ENCODE results near the gene RHBDL3. TPM values are rescaled to one million over a fixed set of nuclear protein-coding genes. Genes with fewer than 3 reads are reported as not detected.

The RHBDL3 gene
- total RNA-seq, 2 experiments from 2014 or later = 0.15 TPM; not detected in 1

DNA sequence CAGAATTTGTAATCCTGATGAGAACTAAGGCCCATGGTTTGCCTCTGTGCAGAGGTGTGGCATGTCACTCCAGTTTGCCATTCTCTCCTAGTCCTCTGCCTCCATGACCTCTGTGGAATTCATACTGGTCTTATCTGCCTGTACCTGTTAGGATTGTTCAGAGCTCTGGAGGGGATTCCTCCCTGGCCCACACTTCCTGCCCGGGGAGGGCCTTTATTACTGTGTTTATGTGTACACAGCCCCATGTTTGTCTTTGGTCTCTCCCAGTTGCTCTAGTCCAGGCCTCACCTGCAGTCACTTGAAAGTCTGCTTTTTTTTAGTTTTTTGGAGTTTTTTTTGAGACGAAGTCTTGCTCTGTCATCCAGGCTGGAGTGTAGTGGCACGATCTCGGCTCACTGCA is 36.4 kb downstream of the RHBDL3 start:
- Histone ChIP-seq H3K79me2 (ENCODE audit: insufficient read depth, low read depth, low read length) (no peaks in the 10 kb centered on the region), H3K27ac (ENCODE audit: low read depth, low read length, poor library complexity, severe bottlenecking) (no peak overlapping the region), H3K4me3 (ENCODE audit: low read depth, low read length, poor library complexity, severe bottlenecking) (no peak overlapping the region), H4K20me1 (ENCODE audit: insufficient read depth, low read length) (no peaks in the 10 kb centered on the region), H3K9me2 (ENCODE audit: insufficient read depth, low read length) (no peaks in the 10 kb centered on the region), H3K36me3 (ENCODE audit: insufficient read depth, low read length) (no peaks in the 10 kb centered on the region), H2AFZ (ENCODE audit: low read length) (no peak overlapping the region), H3K9me3 (ENCODE audit: low read length) (no peaks in the 10 kb centered on the region), H3K4me1 (ENCODE audit: insufficient read depth, low read length, poor library complexity, severe bottlenecking) (no peaks in the 10 kb centered on the region), H3K4me2 (ENCODE audit: low read length) (no peak overlapping the region)
- BruUV-seq (replicated peaks) = no TSS peak
- TF ChIP-seq, protein P1, sequence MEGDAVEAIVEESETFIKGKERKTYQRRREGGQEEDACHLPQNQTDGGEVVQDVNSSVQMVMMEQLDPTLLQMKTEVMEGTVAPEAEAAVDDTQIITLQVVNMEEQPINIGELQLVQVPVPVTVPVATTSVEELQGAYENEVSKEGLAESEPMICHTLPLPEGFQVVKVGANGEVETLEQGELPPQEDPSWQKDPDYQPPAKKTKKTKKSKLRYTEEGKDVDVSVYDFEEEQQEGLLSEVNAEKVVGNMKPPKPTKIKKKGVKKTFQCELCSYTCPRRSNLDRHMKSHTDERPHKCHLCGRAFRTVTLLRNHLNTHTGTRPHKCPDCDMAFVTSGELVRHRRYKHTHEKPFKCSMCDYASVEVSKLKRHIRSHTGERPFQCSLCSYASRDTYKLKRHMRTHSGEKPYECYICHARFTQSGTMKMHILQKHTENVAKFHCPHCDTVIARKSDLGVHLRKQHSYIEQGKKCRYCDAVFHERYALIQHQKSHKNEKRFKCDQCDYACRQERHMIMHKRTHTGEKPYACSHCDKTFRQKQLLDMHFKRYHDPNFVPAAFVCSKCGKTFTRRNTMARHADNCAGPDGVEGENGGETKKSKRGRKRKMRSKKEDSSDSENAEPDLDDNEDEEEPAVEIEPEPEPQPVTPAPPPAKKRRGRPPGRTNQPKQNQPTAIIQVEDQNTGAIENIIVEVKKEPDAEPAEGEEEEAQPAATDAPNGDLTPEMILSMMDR (conservative IDR thresholded peaks at IDR 0.05; ENCODE audit: low read length) = no peak
- TF ChIP-seq EZH2phosphoT487 (IDR thresholded peaks at IDR 0.05; ENCODE audit: borderline replicate concordance, low read depth, low read length) = no peak
- no peak for DNase-seq (ENCODE audit: low spot score)
- POLR2A ChIA-PET = interaction anchor here (0.7 kb wide), 1 partner anchor 1853 kb away, joined by 3 read pairs; no protein-coding TSS in a partner anchor
- intact Hi-C loops (cut with micrococcal nuclease; ENCODE audit: unreplicated experiment) = no loop called here
- CTCF ChIA-PET (ENCODE audit: unreplicated experiment) = no interaction called here

DNA sequence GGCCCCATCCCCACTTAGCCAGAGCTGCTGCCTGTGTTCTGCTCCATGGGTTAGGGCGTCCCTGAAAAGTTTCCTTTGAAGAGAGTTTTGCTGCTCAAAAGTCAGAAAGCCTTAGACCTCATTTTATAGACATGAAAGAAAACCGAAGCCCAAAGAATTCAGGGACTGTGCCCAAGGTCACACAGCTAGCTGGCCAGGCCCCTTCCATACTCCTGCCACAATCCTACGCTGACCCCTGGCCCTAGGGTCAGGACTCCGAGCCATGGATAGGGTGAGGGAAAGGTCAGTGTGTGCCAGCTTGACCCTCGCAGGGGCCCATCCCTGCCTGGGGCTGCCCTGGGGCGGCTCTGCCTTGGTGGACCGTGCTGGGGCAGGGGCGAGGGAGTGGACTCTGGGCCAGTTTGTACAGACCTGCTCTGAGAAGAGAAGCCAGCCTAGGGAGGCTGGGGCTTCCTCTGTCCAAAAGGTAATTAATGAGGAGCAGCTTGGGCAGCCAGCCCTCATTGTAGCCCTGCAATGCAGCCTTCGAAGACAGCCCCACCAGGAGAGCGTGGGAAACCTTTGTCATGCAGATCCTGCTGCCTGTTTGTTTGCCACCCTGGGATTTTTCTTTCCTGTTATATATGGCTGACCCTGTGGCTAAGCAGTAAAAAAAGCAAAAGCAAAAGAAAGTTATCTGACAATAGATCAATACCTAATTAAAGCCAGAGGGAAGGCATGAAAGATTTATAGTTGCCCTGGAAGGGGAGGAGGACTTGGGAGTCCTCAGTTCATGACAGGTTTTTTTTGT is 37.4 kb downstream of the RHBDL3 start:
- Histone ChIP-seq H3K36me3 (ENCODE audit: insufficient read depth, low read length) (no peaks in the 10 kb centered on the region), H3K27ac (ENCODE audit: low read depth, low read length, poor library complexity, severe bottlenecking) (no peak overlapping the region), H3K4me2 (ENCODE audit: low read length) (no peak overlapping the region), H3K9me3 (ENCODE audit: low read length) (no peaks in the 10 kb centered on the region), H4K20me1 (ENCODE audit: insufficient read depth, low read length) (no peaks in the 10 kb centered on the region), H2AFZ (ENCODE audit: low read length) (no peak overlapping the region), H3K4me1 (ENCODE audit: insufficient read depth, low read length, poor library complexity, severe bottlenecking) (no peaks in the 10 kb centered on the region), H3K79me2 (ENCODE audit: insufficient read depth, low read depth, low read length) (no peaks in the 10 kb centered on the region), H3K4me3 (ENCODE audit: low read depth, low read length, poor library complexity, severe bottlenecking) (no peak overlapping the region), H3K9me2 (ENCODE audit: insufficient read depth, low read length) (no peaks in the 10 kb centered on the region)
- DNase-seq (ENCODE audit: low spot score) = no peak
- ChIA-PET POLR2A (interaction anchor here (0.7 to 1.5 kb wide), 2 partner anchors 13 to 1692 kb away, joined by 3 to 4 read pairs; no protein-coding TSS in a partner anchor), CTCF (ENCODE audit: unreplicated experiment) (no interaction called here)
- no peak for TF ChIP-seq EZH2phosphoT487 (IDR thresholded peaks at IDR 0.05; ENCODE audit: borderline replicate concordance, low read depth, low read length)
- TF ChIP-seq, protein P1 (conservative IDR thresholded peaks at IDR 0.05; ENCODE audit: low read length) = no peak
- BruUV-seq (replicated peaks) = no TSS peak
- intact Hi-C loops (cut with micrococcal nuclease; ENCODE audit: unreplicated experiment) = no loop called here

DNA sequence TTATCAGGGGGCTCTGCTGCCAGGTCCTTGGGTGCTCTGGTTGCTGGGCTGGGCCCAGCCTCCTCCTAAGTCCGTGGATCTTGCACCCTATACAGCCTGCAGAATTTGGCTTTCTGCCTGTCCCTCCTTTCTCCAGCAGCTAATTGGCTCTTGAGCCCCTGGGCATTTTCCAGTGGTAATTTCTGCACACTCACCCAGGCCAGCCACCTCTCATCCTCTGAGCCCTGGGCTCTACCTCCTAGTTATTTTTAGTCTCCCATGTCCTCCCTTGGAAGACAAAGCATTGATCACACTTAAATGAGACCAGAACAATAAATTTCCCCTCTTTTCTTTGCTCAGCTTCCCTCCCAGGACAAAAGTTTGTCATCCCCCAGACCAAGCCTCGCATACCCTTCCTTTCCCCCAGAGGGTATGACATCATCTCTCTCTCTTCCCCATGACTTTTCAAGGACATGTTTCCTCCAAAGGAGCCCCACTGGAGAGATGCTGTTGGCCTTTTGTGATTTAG is 38.2 kb downstream of the RHBDL3 start:
- Histone ChIP-seq H3K4me2 (ENCODE audit: low read length) (no peak overlapping the region), H2AFZ (ENCODE audit: low read length) (no peak overlapping the region), H3K79me2 (ENCODE audit: insufficient read depth, low read depth, low read length) (no peaks in the 10 kb centered on the region), H3K27ac (ENCODE audit: low read depth, low read length, poor library complexity, severe bottlenecking) (no peak overlapping the region), H3K9me2 (ENCODE audit: insufficient read depth, low read length) (no peaks in the 10 kb centered on the region), H3K36me3 (ENCODE audit: insufficient read depth, low read length) (no peaks in the 10 kb centered on the region), H3K4me3 (ENCODE audit: low read depth, low read length, poor library complexity, severe bottlenecking) (no peak overlapping the region), H3K4me1 (ENCODE audit: insufficient read depth, low read length, poor library complexity, severe bottlenecking) (no peaks in the 10 kb centered on the region), H4K20me1 (ENCODE audit: insufficient read depth, low read length) (no peaks in the 10 kb centered on the region), H3K9me3 (ENCODE audit: low read length) (no peaks in the 10 kb centered on the region)
- no peak for DNase-seq (ENCODE audit: low spot score)
- intact Hi-C loops (cut with micrococcal nuclease; ENCODE audit: unreplicated experiment) = no loop called here
- no TSS peak for BruUV-seq (replicated peaks)
- CTCF ChIA-PET (ENCODE audit: unreplicated experiment) = no interaction called here
- TF ChIP-seq, protein P1 (conservative IDR thresholded peaks at IDR 0.05; ENCODE audit: low read length) = no peak
- TF ChIP-seq EZH2phosphoT487 (IDR thresholded peaks at IDR 0.05; ENCODE audit: borderline replicate concordance, low read depth, low read length) = no peak
- POLR2A ChIA-PET = interaction anchor here (0.7 to 1.5 kb wide), 2 partner anchors 12 to 1692 kb away, joined by 3 to 4 read pairs; no protein-coding TSS in a partner anchor

Measured in OCI-LY7 (cell line).